ENCODE results near the gene MTFR1L. TPM values are rescaled to one million over a fixed set of nuclear protein-coding genes. Genes with fewer than 3 reads are reported as not detected.

MTFR1L gene
- total RNA-seq, 1 experiment from 2014 or later, result 32.5 TPM

GRCh38 chr1:25848531-25848930 is 28.8 kb downstream of the MTFR1L start:
- H3K4me3 Mint-ChIP-seq, result no peak overlapping the region
- H2BK12ac ChIP-seq (ENCODE audit: insufficient read length, low read depth, low read length), result no peak overlapping the region
- no peak overlapping the region for H3K18ac ChIP-seq (ENCODE audit: insufficient read length, low read depth, low read length)
- H3K23me2 ChIP-seq (ENCODE audit: insufficient read length, low read depth, low read length, poor library complexity, severe bottlenecking), result no peaks in the 10 kb centered on the region
- H3K79me1 ChIP-seq (ENCODE audit: insufficient read depth, low read depth, low read length, poor library complexity, severe bottlenecking), result peaks cover 4% of the 10 kb centered on the region
- H2BK5ac ChIP-seq (ENCODE audit: insufficient read length, low read length), result no peak overlapping the region
- H3K36me3 Mint-ChIP-seq (ENCODE audit: insufficient read depth in 1 of 3, low read depth in 3 of 3), result peaks cover 0 to under 1% (median 0%) of the 10 kb centered on the region in 3 experiments; a peak in 1 of 7 replicates
- WGBS (ENCODE audit: extremely low coverage, insufficient read length, low lambda C conversion rate), result no CpG with 5 or more reads among the region's 1 CpG
- no peak overlapping the region for H3K23ac ChIP-seq (ENCODE audit: insufficient read length, low read depth, low read length)
- H2BK120ac ChIP-seq (ENCODE audit: low read depth, low read length, poor library complexity, severe bottlenecking), result no peak overlapping the region
- peak overlapping the region in 2 of 3 experiments; percentile 38 to 40; a peak in 1 of 7 replicates for H3K27ac Mint-ChIP-seq
- no peak overlapping the region for H3T11ph ChIP-seq (ENCODE audit: low read length)
- no peaks in the 10 kb centered on the region for H3K4me1 ChIP-seq (ENCODE audit: insufficient read depth, low read length)
- no peaks in the 10 kb centered on the region for H3K9me3 ChIP-seq (ENCODE audit: control insufficient read depth, low read depth, low read length)
- H3K27me3 ChIP-seq (ENCODE audit: insufficient read depth, low read length), result no peaks in the 10 kb centered on the region
- H4K8ac ChIP-seq (replicated peaks; ENCODE audit: insufficient read length, low read depth, low read length), result no peak overlapping the region
- H3K27me3 Mint-ChIP-seq (ENCODE audit: low read depth), result no peaks in the 10 kb centered on the region
- H4K91ac ChIP-seq (ENCODE audit: insufficient read length, low read depth, low read length), result no peak overlapping the region
- no peak overlapping the region for H3K14ac ChIP-seq (ENCODE audit: insufficient read depth, low read length)
- no peak overlapping the region for H2AFZ ChIP-seq (ENCODE audit: low read length)
- no peak overlapping the region for H2AK5ac ChIP-seq (ENCODE audit: insufficient read length, low read length)
- no peaks in the 10 kb centered on the region for H4K20me1 ChIP-seq (ENCODE audit: control insufficient read depth, insufficient read depth, insufficient read length)
- H3K4me2 ChIP-seq (ENCODE audit: insufficient read depth, insufficient read length, low read length), result no peak overlapping the region
- H2BK20ac ChIP-seq (ENCODE audit: low read depth, low read length, poor library complexity, severe bottlenecking), result no peak overlapping the region
- H2BK15ac ChIP-seq (ENCODE audit: low read depth, low read length), result no peak overlapping the region
- no peak overlapping the region for H3K4ac ChIP-seq (ENCODE audit: low read depth, low read length)
- H3K79me2 ChIP-seq (ENCODE audit: insufficient read depth, low read length), result no peaks in the 10 kb centered on the region; the same call in 1 of the 2 replicates
- no peak overlapping the region for H3K27ac ChIP-seq (ENCODE audit: insufficient read length, low read depth, low read length)
- no peak overlapping the region for H3K9ac ChIP-seq (ENCODE audit: extremely low read depth, insufficient read length, low read length)
- no peak for TF ChIP-seq CTCF (conservative IDR thresholded peaks at IDR 0.05)
- H3K9me3 Mint-ChIP-seq, result no peaks in the 10 kb centered on the region
- no peak overlapping the region for H4K5ac ChIP-seq (ENCODE audit: insufficient read length, low read depth, low read length)
- DNase-seq, result no peak
- no peak overlapping the region for H3K56ac ChIP-seq (ENCODE audit: insufficient read length, low read depth, low read length)
- peaks cover 10 to 14% of the 10 kb centered on the region in 2 experiments for H3K4me1 Mint-ChIP-seq
